Pancreas (tissue), 10 donors: ENCODE data around the gene LIPH. TPM values are rescaled to one million over a fixed set of nuclear protein-coding genes. Genes with fewer than 3 reads are reported as not detected.
"Not testable (repeated sequence)": the region's sequence is repeated elsewhere in the genome, so short reads cannot be mapped to it uniquely, and the experiment has no call there.

ENCODE experiments used
- ATAC-seq, 4 donors: fragments of 200-7000 bp; cut with Tn5 transposase; one replicate each; pipeline versions ENCODE4 v1.8.0 to v1.9.1; 2020; ENCODE audit warnings: mild to moderate bottlenecking in 4 of 4, moderate library complexity in 4 of 4
- DNase-seq, 6 donors: peaks; one replicate each; pipeline ENCODE4 v3.0.0-alpha.2; 2020
- FAIRE-seq: peaks from 2 replicates; lab custom pipeline; 2012; peaks lifted over from hg19 to GRCh38; lab: Jason Lieb, UNC
- H3K27ac ChIP-seq, 4 donors: fragments of 200-600 bp; sonication (generic); 1 replicate in 3 of 4; 2 replicates in 1 of 4; pipeline versions ENCODE4 v1.5.0 to v1.8.0; 2020
- H3K27me3 ChIP-seq, 4 donors: fragments of 200-600 bp; one replicate each; pipeline ENCODE4 v1.8.0; 2021
- H3K36me3 ChIP-seq, 3 donors: fragments of 200-600 bp; sonication (generic) in 1 of 3; one replicate each; pipeline versions ENCODE4 v1.5.0 to v1.8.0; 2020 to 2021
- H3K4me1 ChIP-seq, 3 donors: fragments of 200-600 bp; one replicate each; pipeline ENCODE4 v1.8.0; 2021
- H3K4me3 ChIP-seq, 4 donors: fragments of 200-600 bp; sonication (generic) in 2 of 4; one replicate each; pipeline versions ENCODE4 v1.5.0 to v1.8.0; 2020 to 2021
- H3K9me3 ChIP-seq, 4 donors: fragments of 200-600 bp; one replicate each; pipeline ENCODE4 v1.8.0; 2021
- WGBS, 2 donors: extraction: QIAGEN DNeasy Blood & Tissue Kit; methylation state at CpG; one replicate each; pipeline ENCODE4 v1.1.7; 2013; 5-methylcytosine and 5-hydroxymethylcytosine counted together
- intact Hi-C, 3 donors: fragments of 100-400 bp; cut with DNase I; formaldehyde crosslinking; loops; one replicate each; pipeline versions ENCODE4 v1.11.1 to v1.14.2; 2022
- polyA plus RNA-seq, 2 donors: library from polyadenylated mRNA; stranded (reverse); fragments of 200-250 nt; gene quantifications; one replicate each; pipeline ENCODE4 v1.2.3, GENCODE V29; 2013
- total RNA-seq, 6 donors: library from RNA; stranded (reverse); fragmentation: NEBNext Ultra II Directional in 4 of 6; extraction: Animal tissue kit (Norgen Biotek cat#: 25700) in 4 of 6; gene quantifications; one replicate each; pipeline versions ENCODE4 v1.2.1 to v1.2.4, GENCODE V29; 2021 to 2023
- TF ChIP-seq, protein P1 (sequence below), 4 donors: fragments of 200-600 bp; sonication (generic) in 3 of 4; IDR thresholded peaks; one replicate each; pipeline versions ENCODE4 v1.5.0 to v1.8.0; 2021; ENCODE audit warnings: antibody characterized with exemption in 4 of 4
- donor health status: healthy with polysubstance abuse.
- donor health status: DM: no; HTN: no; CAD: no; lungs with moderate emphysema.
- donor health status: DM: no; HTN: no; CAD: no.
- donor health status: control.
- donor health status: control.
- donor health status: Bipolar disorder and iron deficiency.
- donor health status: DM: yes; HTN: yes; CAD: no.
- donor health status: DM: no; HTN: no; CAD: no.
- donor health status: DM: no; HTN: no; CAD: no.
- donor health status: DM: yes; HTN: yes; CAD: no.

The LIPH gene
- total and polyA plus RNA-seq, 8 donors, result 3.7 to 13.9 (median 4.8) TPM

DNA sequence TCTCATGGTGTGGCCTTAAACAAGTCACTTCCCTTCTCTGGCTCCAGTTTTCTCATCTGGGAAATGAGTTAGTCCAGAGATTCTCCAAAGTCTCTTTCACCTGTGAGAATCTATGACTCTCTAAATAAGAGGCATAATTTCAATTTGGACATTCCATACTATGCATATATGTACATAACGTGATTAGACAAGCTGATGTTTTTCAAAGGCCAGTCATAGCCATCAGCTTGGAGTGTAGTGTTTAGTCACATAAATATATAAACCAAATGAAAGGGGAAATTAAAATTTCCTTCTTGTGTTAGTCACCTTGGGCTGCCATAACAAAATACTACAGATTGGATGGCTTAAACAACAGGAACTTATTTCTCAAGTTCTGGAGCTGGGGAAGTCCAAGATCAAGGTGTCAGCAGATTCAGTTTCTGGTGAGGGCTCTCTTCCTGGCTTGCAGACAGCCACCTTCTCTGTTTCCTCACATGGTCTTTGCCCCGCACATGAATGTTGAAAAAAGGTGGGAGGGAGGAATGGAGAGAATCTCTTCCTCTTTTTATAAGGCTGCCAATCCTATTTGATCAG is 72.9 kb downstream of the LIPH start:
- ATAC-seq, result no peak
- peaks cover 0 to 52% (median 8%) of the 10 kb centered on the region in 3 donors for H3K36me3 ChIP-seq
- H3K9me3 ChIP-seq, result no peaks in the 10 kb centered on the region
- no peaks in the 10 kb centered on the region for H3K27me3 ChIP-seq
- H3K27ac ChIP-seq, result no peak overlapping the region
- TF ChIP-seq, protein P1, sequence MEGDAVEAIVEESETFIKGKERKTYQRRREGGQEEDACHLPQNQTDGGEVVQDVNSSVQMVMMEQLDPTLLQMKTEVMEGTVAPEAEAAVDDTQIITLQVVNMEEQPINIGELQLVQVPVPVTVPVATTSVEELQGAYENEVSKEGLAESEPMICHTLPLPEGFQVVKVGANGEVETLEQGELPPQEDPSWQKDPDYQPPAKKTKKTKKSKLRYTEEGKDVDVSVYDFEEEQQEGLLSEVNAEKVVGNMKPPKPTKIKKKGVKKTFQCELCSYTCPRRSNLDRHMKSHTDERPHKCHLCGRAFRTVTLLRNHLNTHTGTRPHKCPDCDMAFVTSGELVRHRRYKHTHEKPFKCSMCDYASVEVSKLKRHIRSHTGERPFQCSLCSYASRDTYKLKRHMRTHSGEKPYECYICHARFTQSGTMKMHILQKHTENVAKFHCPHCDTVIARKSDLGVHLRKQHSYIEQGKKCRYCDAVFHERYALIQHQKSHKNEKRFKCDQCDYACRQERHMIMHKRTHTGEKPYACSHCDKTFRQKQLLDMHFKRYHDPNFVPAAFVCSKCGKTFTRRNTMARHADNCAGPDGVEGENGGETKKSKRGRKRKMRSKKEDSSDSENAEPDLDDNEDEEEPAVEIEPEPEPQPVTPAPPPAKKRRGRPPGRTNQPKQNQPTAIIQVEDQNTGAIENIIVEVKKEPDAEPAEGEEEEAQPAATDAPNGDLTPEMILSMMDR (IDR thresholded peaks at IDR 0.05), result no peak
- H3K4me3 ChIP-seq, result no peak overlapping the region
- 98 to 99% methylated on average over 2 of the region's 2 CpGs for WGBS, 2 donors
- FAIRE-seq, result no peak
- intact Hi-C loops, result no loop called here
- H3K4me1 ChIP-seq, result no peaks in the 10 kb centered on the region
- no peak for DNase-seq

DNA sequence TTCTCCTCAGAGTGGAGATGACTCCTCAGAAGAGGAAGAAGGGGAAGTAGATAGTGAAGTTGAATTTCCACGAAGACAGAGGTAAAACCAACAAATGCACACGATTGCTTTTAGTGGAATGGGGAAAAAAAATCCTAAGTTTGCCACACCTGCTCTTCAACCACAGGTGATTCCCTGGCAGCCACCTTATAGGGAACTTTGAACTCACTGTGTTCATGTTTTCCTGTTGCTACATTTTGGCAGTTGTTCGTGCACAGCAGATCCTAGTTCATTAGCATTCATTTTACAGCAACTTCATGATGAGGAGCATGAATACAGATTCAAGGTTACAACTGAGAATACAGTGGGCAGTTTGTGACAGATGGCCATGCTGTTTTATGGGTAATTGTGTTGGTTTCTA is 75.1 kb downstream of the LIPH start:
- FAIRE-seq (no peak), ATAC-seq (no peak), DNase-seq (no peak)
- no peaks in the 10 kb centered on the region for H3K4me1 ChIP-seq
- H3K9me3 ChIP-seq, result no peaks in the 10 kb centered on the region
- H3K4me3 ChIP-seq, result no peak overlapping the region
- H3K27ac ChIP-seq, result no peak overlapping the region
- TF ChIP-seq, protein P1 (IDR thresholded peaks at IDR 0.05), result no peak
- WGBS, 2 donors, result 59 to 66% methylated on average over 3 of the region's 3 CpGs
- intact Hi-C loops, result no loop called here
- peaks cover 0 to 71% (median 8%) of the 10 kb centered on the region in 3 donors for H3K36me3 ChIP-seq
- H3K27me3 ChIP-seq, result no peaks in the 10 kb centered on the region

DNA sequence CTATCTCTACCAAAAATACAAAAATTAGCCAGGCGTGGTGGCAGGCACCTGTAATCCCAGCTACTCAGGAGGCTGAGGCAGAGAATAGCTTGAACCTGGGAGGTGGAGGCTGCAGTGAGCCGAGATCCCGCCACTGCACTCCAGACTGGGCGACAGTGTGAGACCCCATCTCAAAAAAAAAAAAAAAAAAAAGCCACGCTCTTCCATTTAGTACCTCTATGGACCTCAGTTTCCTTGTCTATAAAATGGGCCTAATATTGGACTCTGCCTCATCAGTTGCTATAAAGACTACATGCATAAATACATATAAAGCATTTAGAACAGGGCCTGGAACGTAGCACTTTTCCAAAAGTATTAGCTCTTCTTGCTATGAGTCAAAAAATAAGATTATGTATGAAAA is 77.5 kb downstream of the LIPH start:
- H3K4me1 ChIP-seq, H3K27ac ChIP-seq, H3K27me3 ChIP-seq, DNase-seq, H3K4me3 ChIP-seq, ATAC-seq, FAIRE-seq, intact Hi-C loops, H3K9me3 ChIP-seq: not testable (repeated sequence)
- H3K36me3 ChIP-seq, result peaks cover 0 to 49% (median 0%) of the 10 kb centered on the region in 3 donors
- WGBS, 2 donors, result 97 to 98% methylated on average over 6 of the region's 6 CpGs

DNA sequence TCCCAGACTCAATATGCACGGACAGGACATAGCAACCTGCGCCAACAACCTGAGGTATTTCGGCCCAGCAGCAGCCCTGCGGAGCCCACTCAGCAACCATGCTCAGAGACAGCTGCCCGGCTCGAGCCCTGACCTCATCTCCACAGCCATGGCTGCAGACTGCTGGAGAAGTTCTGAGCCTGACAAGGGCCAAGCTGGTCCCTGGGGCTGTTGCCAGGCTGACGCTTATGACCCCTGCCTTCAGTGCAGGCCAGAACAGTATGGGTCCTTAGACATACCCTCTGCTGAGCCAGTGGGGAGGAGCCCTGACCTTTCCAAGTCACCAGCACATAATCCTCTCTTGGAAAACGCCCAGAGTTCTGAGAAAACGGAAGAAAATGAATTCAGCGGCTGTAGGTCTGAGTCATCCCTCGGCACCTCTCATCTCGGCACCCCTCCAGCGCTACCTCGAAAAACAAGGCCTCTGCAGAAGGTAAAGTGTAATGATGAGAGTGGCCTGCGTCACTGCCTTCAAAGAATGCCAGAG is 79.0 kb downstream of the LIPH start:
- Histone ChIP-seq H3K27ac (no peak overlapping the region), H3K4me1 (no peaks in the 10 kb centered on the region), H3K4me3 (no peak overlapping the region), H3K9me3 (no peaks in the 10 kb centered on the region), H3K27me3 (no peaks in the 10 kb centered on the region), H3K36me3 (peaks cover 2 to 48% (median 4%) of the 10 kb centered on the region in 3 donors)
- ATAC-seq (no peak), DNase-seq (no peak), FAIRE-seq (no peak)
- WGBS, 2 donors, result 93 to 96% methylated on average over 15 of the region's 15 CpGs
- TF ChIP-seq, protein P1 (IDR thresholded peaks at IDR 0.05), result no peak
- intact Hi-C loops, result no loop called here

DNA sequence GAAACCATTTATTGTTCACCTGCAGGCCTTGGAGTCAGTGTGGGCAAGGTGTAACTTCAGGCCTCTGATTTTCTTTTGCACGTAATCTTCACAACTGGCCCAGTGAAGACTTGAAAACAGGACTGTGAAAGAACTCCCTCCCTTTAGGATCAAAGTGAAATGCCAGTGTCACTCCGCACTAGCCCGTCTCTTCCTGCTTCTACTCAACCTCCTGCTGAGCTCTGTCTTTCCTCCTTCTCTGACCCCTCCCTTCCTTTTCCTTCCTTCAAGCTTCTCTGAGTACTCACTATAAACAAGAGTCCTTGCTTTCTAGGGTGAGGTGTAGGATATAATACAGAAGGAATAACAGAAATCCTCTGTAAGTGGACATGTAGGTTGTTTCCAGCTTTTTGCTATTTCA is 82.1 kb downstream of the LIPH start:
- FAIRE-seq (no peak), ATAC-seq (no peak), DNase-seq (no peak)
- H3K27me3 ChIP-seq, result no peaks in the 10 kb centered on the region
- 95 to 100% methylated on average over 3 of the region's 3 CpGs for WGBS, 2 donors
- H3K27ac ChIP-seq, result no peak overlapping the region
- no peaks in the 10 kb centered on the region for H3K9me3 ChIP-seq
- H3K4me3 ChIP-seq, result no peak overlapping the region
- intact Hi-C loops, result no loop called here
- TF ChIP-seq, protein P1 (IDR thresholded peaks at IDR 0.05), result no peak
- peaks cover 4 to 70% (median 26%) of the 10 kb centered on the region in 3 donors for H3K36me3 ChIP-seq
- H3K4me1 ChIP-seq, result no peaks in the 10 kb centered on the region
